H1 (cell line): ENCODE data around the gene LYRM7. TPM values are rescaled to one million over a fixed set of nuclear protein-coding genes. Genes with fewer than 3 reads are reported as not detected.

Source experiments
- CTCF ChIA-PET: fragments of 300-600 bp; sonication (Branson Sonifier 250); formaldehyde crosslinking; loops from one replicate; lab custom pipeline; 2021; ENCODE audit not compliant: partially characterized antibody; lab: Charles Lee
- POLR2A ChIA-PET: fragments of 300-600 bp; sonication (Branson Sonifier 250); formaldehyde crosslinking; loops from one replicate; lab custom pipeline; 2021; ENCODE audit warnings: inconsistent platforms; ENCODE audit not compliant: partially characterized antibody; lab: Charles Lee
- DNase-seq, 2 experiments: peaks; one replicate each; pipeline versions ENCODE4 v3.0.0 to v3.0.0-alpha.2; 2010 to 2022; ENCODE audit warnings: low spot score in 2 of 2, low read depth in 1 of 2, mixed read lengths in 1 of 2
- FAIRE-seq: peaks from 2 replicates; lab custom pipeline; 2011; peaks lifted over from hg19 to GRCh38; lab: Jason Lieb, UNC
- H2AFZ ChIP-seq: 2 replicates; pipeline ENCODE4 v1.8.1; 2012; ENCODE audit warnings: low read length, inconsistent platforms
- H2AK5ac ChIP-seq: 2 replicates; pipeline ENCODE4 v1.6.1; 2013; ENCODE audit warnings: low read depth, low read length
- H2BK120ac ChIP-seq: replicated peaks from 2 replicates; pipeline ENCODE3; 2013; ENCODE audit warnings: low read depth, low read length, inconsistent platforms
- H2BK12ac ChIP-seq: 2 replicates; pipeline ENCODE4 v1.6.1; 2013; ENCODE audit warnings: low read depth, low read length
- H2BK15ac ChIP-seq: 2 replicates; pipeline ENCODE4 v1.6.1; 2013; ENCODE audit warnings: low read length
- H2BK20ac ChIP-seq: 2 replicates; pipeline ENCODE4 v1.6.1; 2013; ENCODE audit warnings: low read length
- H2BK5ac ChIP-seq: 2 replicates; pipeline ENCODE4 v1.6.1; 2013; ENCODE audit warnings: low read depth, low read length
- H3K14ac ChIP-seq: 2 replicates; pipeline ENCODE4 v1.6.1; 2013; ENCODE audit warnings: inconsistent platforms; ENCODE audit not compliant: insufficient read length
- H3K18ac ChIP-seq: 2 replicates; pipeline ENCODE4 v1.6.1; 2013; ENCODE audit warnings: low read length; ENCODE audit errors: extremely low read depth
- H3K23ac ChIP-seq: 2 replicates; pipeline ENCODE4 v1.6.1; 2013; ENCODE audit warnings: inconsistent platforms; ENCODE audit not compliant: insufficient read length
- H3K23me2 ChIP-seq: 2 replicates; pipeline ENCODE4 v1.6.1; 2013; ENCODE audit warnings: low read depth, low read length
- H3K27ac ChIP-seq: 2 replicates; pipeline ENCODE4 v1.6.1; 2011; ENCODE audit warnings: low read depth, low read length, inconsistent platforms
- H3K27me3 ChIP-seq, 4 experiments: replicated peaks in 1 of 4; 1 replicate in 1 of 4; 2 replicates in 3 of 4; pipeline versions ENCODE4 v1.6.1 to v1.8.1; 2011 to 2013; ENCODE audit warnings: low read length in 3 of 4, mild to moderate bottlenecking in 3 of 4, inconsistent platforms in 2 of 4, mixed read lengths in 2 of 4, moderate library complexity in 1 of 4; ENCODE audit not compliant: control insufficient read depth in 3 of 4, insufficient read depth in 3 of 4; ENCODE audit errors: extremely low read depth in 1 of 4
- H3K36me3 ChIP-seq, 4 experiments: 2 replicates each; pipeline versions ENCODE4 v1.6.1 to v1.8.1; 2011 to 2013; ENCODE audit warnings: mild to moderate bottlenecking in 4 of 4, low read length in 3 of 4, moderate library complexity in 2 of 4, control low read depth in 1 of 4, inconsistent platforms in 1 of 4; ENCODE audit not compliant: insufficient read depth in 4 of 4, control insufficient read depth in 2 of 4
- H3K4ac ChIP-seq: replicated peaks from 2 replicates; pipeline ENCODE3; 2013; ENCODE audit warnings: low read length, low read depth, mixed read lengths, inconsistent platforms; ENCODE audit not compliant: insufficient read length
- H3K4me1 ChIP-seq, 4 experiments: replicated peaks in 1 of 4; 1 replicate in 1 of 4; 2 replicates in 3 of 4; pipeline versions ENCODE4 v1.6.1 to v1.8.1; 2011 to 2013; ENCODE audit warnings: low read length in 3 of 4, inconsistent platforms in 2 of 4, mixed read lengths in 1 of 4; ENCODE audit not compliant: insufficient read depth in 4 of 4, control insufficient read depth in 3 of 4
- H3K4me2 ChIP-seq, 2 experiments: 2 replicates each; pipeline versions ENCODE4 v1.6.1 to v1.8.1; 2011 to 2013; ENCODE audit warnings: low read depth in 2 of 2, low read length in 2 of 2, control low read depth in 1 of 2, inconsistent platforms in 1 of 2, mild to moderate bottlenecking in 1 of 2; ENCODE audit not compliant: insufficient read depth in 1 of 2
- H3K4me3 ChIP-seq, 4 experiments: fragments of 200-600, 300-600 bp in 1 of 4; sonication (generic), shearing (Covaris generic), sonication (Bioruptor Twin) in 1 of 4; 2 replicates each; pipeline versions ENCODE4 v1.5.1 to v1.8.1; 2011 to 2016; ENCODE audit warnings: low read length in 4 of 4, low read depth in 3 of 4, control low read depth in 2 of 4, inconsistent platforms in 2 of 4, mild to moderate bottlenecking in 2 of 4, mixed read lengths in 1 of 4, moderate library complexity in 1 of 4; ENCODE audit not compliant: insufficient read depth in 2 of 4; ENCODE audit errors: extremely low read depth in 1 of 4
- H3K56ac ChIP-seq: replicated peaks from 2 replicates; pipeline ENCODE3; 2013; ENCODE audit warnings: low read depth, mild to moderate bottlenecking, mixed read lengths, low read length, inconsistent platforms; ENCODE audit not compliant: insufficient read length
- H3K79me1 ChIP-seq: 2 replicates; pipeline ENCODE4 v1.6.1; 2013; ENCODE audit warnings: low read depth, low read length, control low read depth
- H3K79me2 ChIP-seq, 2 experiments: 2 replicates each; pipeline versions ENCODE4 v1.6.1 to v1.8.1; 2012 to 2013; ENCODE audit warnings: low read length in 2 of 2, mild to moderate bottlenecking in 2 of 2, inconsistent platforms in 1 of 2; ENCODE audit not compliant: insufficient read depth in 2 of 2, control insufficient read depth in 1 of 2
- H3K9ac ChIP-seq, 4 experiments: replicated peaks in 1 of 4; 1 replicate in 1 of 4; 2 replicates in 3 of 4; pipeline versions ENCODE4 v1.6.1 to v1.8.1; 2011 to 2013; ENCODE audit warnings: low read depth in 3 of 4, low read length in 3 of 4, control low read depth in 2 of 4, mild to moderate bottlenecking in 2 of 4, moderate library complexity in 2 of 4, inconsistent platforms in 1 of 4; ENCODE audit errors: extremely low read depth in 1 of 4
- H3K9me3 ChIP-seq, 2 experiments: 2 replicates each; pipeline versions ENCODE4 v1.6.1 to v1.8.1; 2012 to 2013; ENCODE audit warnings: mild to moderate bottlenecking in 2 of 2, moderate library complexity in 2 of 2, control low read depth in 1 of 2, inconsistent platforms in 1 of 2, low read depth in 1 of 2, low read length in 1 of 2, mixed read lengths in 1 of 2; ENCODE audit not compliant: insufficient read depth in 2 of 2
- H4K20me1 ChIP-seq, 2 experiments: replicated peaks in 1 of 2; 2 replicates each; pipeline versions ENCODE3 to v1.8.1; 2011 to 2013; ENCODE audit warnings: inconsistent platforms in 2 of 2, low read length in 2 of 2, mild to moderate bottlenecking in 1 of 2; ENCODE audit not compliant: insufficient read depth in 2 of 2, control insufficient read depth in 1 of 2
- H4K5ac ChIP-seq: 2 replicates; pipeline ENCODE4 v1.6.1; 2013; ENCODE audit warnings: low read length, low read depth, mixed read lengths, inconsistent platforms; ENCODE audit not compliant: insufficient read length
- H4K8ac ChIP-seq: 2 replicates; pipeline ENCODE4 v1.8.0; 2013; ENCODE audit warnings: mild to moderate bottlenecking, moderate library complexity, low read length, inconsistent platforms; ENCODE audit not compliant: insufficient read depth; ENCODE audit errors: extremely low read depth
- H4K91ac ChIP-seq: replicated peaks from 2 replicates; pipeline ENCODE3; 2013; ENCODE audit warnings: low read length, mixed read lengths, inconsistent platforms; ENCODE audit not compliant: insufficient read length
- EGR1 ChIP-seq: IDR thresholded peaks from 2 replicates; pipeline ENCODE4 v1.6.1; 2011; ENCODE audit warnings: low read depth, low read length, borderline replicate concordance
- WGBS, 2 experiments: shearing (Covaris generic) in 1 of 2; methylation state at CpG; one replicate each; pipeline versions ENCODE4 v1.1.6 to v1.1.7; 2013 to 2015; ENCODE audit warnings: low lambda C conversion rate in 2 of 2, mixed read lengths in 2 of 2, inconsistent platforms in 1 of 2, low coverage in 1 of 2, missing lambda C conversion rate in 1 of 2; ENCODE audit not compliant: insufficient replicate concordance in 2 of 2, insufficient coverage in 1 of 2, insufficient read length in 1 of 2; ENCODE audit errors: extremely low coverage in 1 of 2, missing lambda C conversion rate in 1 of 2; 5-methylcytosine and 5-hydroxymethylcytosine counted together
- polyA plus RNA-seq, 7 experiments: library from polyadenylated mRNA; depleted of rRNA in 3 of 7; stranded (reverse) in 5 of 7; unstranded in 2 of 7; fragments of >200 nt in 5 of 7; fragments of 200-250 nt in 2 of 7; gene quantifications; 1 replicate in 5 of 7; 2 replicates in 1 of 7; 4 replicates in 1 of 7; pipeline versions ENCODE4 v1.2.1 to v1.2.3, GENCODE V29; 2011 to 2013; ENCODE audit warnings: missing spikeins in 2 of 7, mixed read lengths in 2 of 7
- total RNA-seq: library from RNA; stranded (reverse); fragmentation: NEBNext Ultra II Directional; extraction: Animal tissue kit (Norgen Biotek cat#: 25700); gene quantifications from 2 replicates; pipeline ENCODE4 v1.2.1, GENCODE V29; 2021

The LYRM7 gene
- total and polyA plus RNA-seq, 2 of the 8 experiments (the other 6 are each of a cell fraction or from before 2014, with no cell fraction given), result 1.9 to 12.6 TPM

DNA sequence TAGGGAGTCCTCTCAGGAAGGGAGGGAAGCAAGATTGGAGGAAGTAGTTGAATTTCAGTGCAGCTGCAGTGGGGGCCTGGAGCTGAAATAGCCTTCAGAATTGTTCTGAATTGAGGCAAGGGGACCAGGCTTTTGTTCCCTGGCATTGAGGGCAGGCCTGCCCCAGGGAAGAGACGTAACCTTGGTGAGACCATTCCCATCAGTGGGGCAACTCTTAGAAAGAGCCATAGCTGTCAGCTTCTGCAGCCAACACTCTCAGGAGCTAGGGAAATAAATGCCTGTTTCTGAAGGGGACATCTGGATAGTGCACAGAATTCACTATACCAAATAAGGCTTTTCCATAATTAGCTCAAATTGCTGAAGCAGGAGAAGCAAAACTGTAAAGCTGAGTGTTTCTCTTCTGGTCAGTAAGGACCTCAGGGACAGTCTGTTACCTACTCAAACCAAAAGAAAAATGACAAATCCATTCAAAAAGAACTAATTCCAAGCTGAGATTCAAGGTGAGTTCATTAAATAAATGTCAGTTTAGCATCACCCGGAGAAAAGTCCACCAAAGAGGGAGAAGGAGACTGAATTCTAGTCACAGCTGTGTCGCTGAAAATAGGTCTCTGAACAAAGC is 44.0 kb downstream of the LYRM7 start:
- Histone ChIP-seq H3K14ac (no peak overlapping the region), H2BK120ac (no peak overlapping the region), H3K4me1 (peaks cover 0 to 2% (median 0%) of the 10 kb centered on the region in 4 experiments; a peak in 1 of 7 replicates), H3K4me2 (no peak overlapping the region), H4K8ac (no peak overlapping the region), H3K4me3 (no peak overlapping the region), H4K20me1 (no peaks in the 10 kb centered on the region), H4K5ac (no peak overlapping the region), H2BK15ac (no peak overlapping the region), H2BK20ac (no peak overlapping the region), H2BK5ac (no peak overlapping the region), H2AFZ (no peak overlapping the region), H3K23ac (no peak overlapping the region), H3K36me3 (no peaks in the 10 kb centered on the region), H3K18ac (no peak overlapping the region), H2AK5ac (no peak overlapping the region), H3K79me2 (no peaks in the 10 kb centered on the region), H3K23me2 (no peaks in the 10 kb centered on the region), H3K9me3 (no peaks in the 10 kb centered on the region), H3K27me3 (no peaks in the 10 kb centered on the region), H3K27ac (no peak overlapping the region), H3K4ac (no peak overlapping the region), H3K9ac (no peak overlapping the region), H4K91ac (no peak overlapping the region), H3K56ac (no peak overlapping the region), H2BK12ac (no peak overlapping the region), H3K79me1 (no peaks in the 10 kb centered on the region)
- ChIA-PET POLR2A (no interaction called here), CTCF (interaction anchor here (0.8 to 1.7 kb wide), 3 partner anchors 8 to 33 kb away, joined by 3 to 6 read pairs (median 3); no protein-coding TSS in a partner anchor)
- no peak for TF ChIP-seq EGR1
- 83% methylated on average over 3 of the region's 3 CpGs; no CpG with 5 or more reads in 1 of the 2 experiments for WGBS, 2 experiments
- FAIRE-seq (no peak), DNase-seq (no peak)
